ENCODE measurements around the gene PTH2.
"Not testable (repeated sequence)": the region's sequence is repeated elsewhere in the genome, so short reads cannot be mapped to it uniquely, and the experiment has no call there.

The PTH2 gene

GRCh38 chr19:49374665-49375434 is 48.4 kb downstream of the PTH2 start:
- no peak for DNase-seq

GRCh38 chr19:49373174-49373573 is 50.1 kb downstream of the PTH2 start:
- DNase-seq: not testable (repeated sequence)

Measured in activated CD4-positive, alpha-beta T cell treated with anti-CD3 and anti-CD28 coated beads for 4 hours (primary cell).